Sigmoid colon (tissue), 7 donors: ENCODE data around the gene TSPAN15. TPM values are rescaled to one million over a fixed set of nuclear protein-coding genes. Genes with fewer than 3 reads are reported as not detected.
A peak's percentile ranks its signal among the peaks of the same experiment; 100 is the strongest.

Source experiments
- DNase-seq: peaks from one replicate; pipeline ENCODE4 v3.0.0-alpha.2; 2019
- H3K27ac ChIP-seq, 4 donors: fragments of 200-600 bp; sonication (generic); one replicate each; pipeline ENCODE4 v1.5.1; 2016 to 2019; ENCODE audit warnings: mild to moderate bottlenecking in 1 of 4
- H3K27me3 ChIP-seq, 3 donors: fragments of 200-600 bp; sonication (generic); one replicate each; pipeline ENCODE4 v1.5.1; 2019; ENCODE audit warnings: mild to moderate bottlenecking in 1 of 3
- H3K36me3 ChIP-seq, 4 donors: fragments of 200-600 bp; sonication (generic); one replicate each; pipeline ENCODE4 v1.5.1; 2016 to 2019
- H3K4me1 ChIP-seq, 4 donors: fragments of 200-600 bp; sonication (generic); one replicate each; pipeline ENCODE4 v1.5.1; 2017 to 2019
- H3K4me3 ChIP-seq, 4 donors: fragments of 200-600 bp; sonication (generic); one replicate each; pipeline ENCODE4 v1.5.1; 2017 to 2019; ENCODE audit warnings: mild to moderate bottlenecking in 2 of 4, moderate library complexity in 1 of 4
- H3K9me3 ChIP-seq, 4 donors: fragments of 200-600 bp in 3 of 4; sonication (generic) in 3 of 4; one replicate each; pipeline versions ENCODE4 v1.5.1 to v1.6.1; 2013 to 2019
- EP300 ChIP-seq, 4 donors: sonication (generic); formaldehyde crosslinking; IDR thresholded peaks; one replicate each; pipeline ENCODE4 v1.6.1; 2017; ENCODE audit warnings: antibody characterized with exemption in 4 of 4
- POLR2A ChIP-seq, 2 donors: fragments of 450-650 bp; IDR thresholded peaks; one replicate each; pipeline ENCODE4 v1.6.1; 2016; ENCODE audit warnings: antibody characterized with exemption in 2 of 2, mild to moderate bottlenecking in 2 of 2, moderate library complexity in 2 of 2
- POLR2AphosphoS5 ChIP-seq, 4 donors: sonication (generic); formaldehyde crosslinking; IDR thresholded peaks; one replicate each; pipeline ENCODE4 v1.6.1; 2017; ENCODE audit warnings: antibody characterized with exemption in 4 of 4
- WGBS, 2 donors: extraction: QIAGEN DNeasy Blood & Tissue Kit; methylation state at CpG; one replicate each; pipeline ENCODE4 v1.1.7; 2013; 5-methylcytosine and 5-hydroxymethylcytosine counted together
- intact Hi-C: fragments of 100-400 bp; cut with DNase I; formaldehyde crosslinking; loops from one replicate; pipeline ENCODE4 v1.15.1; 2023
- polyA plus RNA-seq, 3 donors: library from polyadenylated mRNA; stranded (reverse); fragments of 200-250 nt; gene quantifications; one replicate each; pipeline ENCODE4 v1.2.3, GENCODE V29; 2013
- total RNA-seq, 4 donors: library from RNA; depleted of rRNA; stranded (reverse); fragments of >200 nt; gene quantifications; one replicate each; pipeline ENCODE4 v1.1.0, GENCODE V29; 2016
- TF ChIP-seq, protein P1 (sequence below), 4 experiments: fragments of 450-650 bp in 3 of 4; fragments of 200-600 bp in 1 of 4; IDR thresholded peaks; one replicate each; pipeline ENCODE4 v1.5.1; 2016 to 2019; ENCODE audit warnings: antibody characterized with exemption in 4 of 4, mild to moderate bottlenecking in 3 of 4, moderate library complexity in 2 of 4
- donor health status: healthy with polysubstance abuse.
- donor health status: Bipolar disorder and iron deficiency.
- donor health status: healthy.

The TSPAN15 gene
- total and polyA plus RNA-seq, 7 donors: 43.0 to 100 (median 70.9) TPM

DNA sequence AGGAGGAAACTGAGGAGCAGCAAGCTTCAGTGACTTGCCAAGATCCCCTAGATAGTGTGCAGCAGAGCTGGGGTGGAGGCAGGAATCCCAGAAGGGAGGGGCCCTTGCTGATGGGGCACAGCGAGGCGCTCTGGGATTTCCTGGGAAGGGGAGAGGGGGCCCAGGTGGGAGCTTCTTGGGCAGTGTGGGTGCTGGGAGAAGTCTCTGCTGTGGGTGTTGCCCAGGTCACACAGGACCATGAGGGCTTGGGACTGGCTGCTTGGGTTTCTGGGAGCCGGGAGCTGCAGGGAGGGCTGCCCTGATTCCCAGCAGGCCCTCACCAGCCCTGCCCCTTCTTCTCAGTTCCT, 55.2 kb downstream of the TSPAN15 start:
- Histone ChIP-seq H3K27ac (peak overlapping the region; percentile 69 to 93 (median 78)), H3K4me1 (peaks cover 0 to 28% (median 23%) of the 10 kb centered on the region in 4 donors), H3K4me3 (no peak overlapping the region), H3K27me3 (no peaks in the 10 kb centered on the region), H3K36me3 (peaks cover 0 to 28% (median 13%) of the 10 kb centered on the region in 4 donors), H3K9me3 (no peaks in the 10 kb centered on the region)
- TF ChIP-seq EP300 (IDR thresholded peaks at IDR 0.05): no peak
- no peak for TF ChIP-seq POLR2A (IDR thresholded peaks at IDR 0.05)
- TF ChIP-seq, protein P1, sequence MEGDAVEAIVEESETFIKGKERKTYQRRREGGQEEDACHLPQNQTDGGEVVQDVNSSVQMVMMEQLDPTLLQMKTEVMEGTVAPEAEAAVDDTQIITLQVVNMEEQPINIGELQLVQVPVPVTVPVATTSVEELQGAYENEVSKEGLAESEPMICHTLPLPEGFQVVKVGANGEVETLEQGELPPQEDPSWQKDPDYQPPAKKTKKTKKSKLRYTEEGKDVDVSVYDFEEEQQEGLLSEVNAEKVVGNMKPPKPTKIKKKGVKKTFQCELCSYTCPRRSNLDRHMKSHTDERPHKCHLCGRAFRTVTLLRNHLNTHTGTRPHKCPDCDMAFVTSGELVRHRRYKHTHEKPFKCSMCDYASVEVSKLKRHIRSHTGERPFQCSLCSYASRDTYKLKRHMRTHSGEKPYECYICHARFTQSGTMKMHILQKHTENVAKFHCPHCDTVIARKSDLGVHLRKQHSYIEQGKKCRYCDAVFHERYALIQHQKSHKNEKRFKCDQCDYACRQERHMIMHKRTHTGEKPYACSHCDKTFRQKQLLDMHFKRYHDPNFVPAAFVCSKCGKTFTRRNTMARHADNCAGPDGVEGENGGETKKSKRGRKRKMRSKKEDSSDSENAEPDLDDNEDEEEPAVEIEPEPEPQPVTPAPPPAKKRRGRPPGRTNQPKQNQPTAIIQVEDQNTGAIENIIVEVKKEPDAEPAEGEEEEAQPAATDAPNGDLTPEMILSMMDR (IDR thresholded peaks at IDR 0.05): no peak
- TF ChIP-seq POLR2AphosphoS5 (IDR thresholded peaks at IDR 0.05): no peak
- 92 to 95% methylated on average over 3 of the region's 3 CpGs for WGBS, 2 donors
- DNase-seq: no peak
- intact Hi-C loops: loop anchor here (10.0 kb wide), 1 partner anchor 182 kb away; no protein-coding TSS in a partner anchor

GRCh38 chr10:69506834-69507713, 55.8 kb downstream of the TSPAN15 start:
- 65 to 77% methylated on average over 19 of the region's 19 CpGs for WGBS, 2 donors
- no peaks in the 10 kb centered on the region for H3K27me3 ChIP-seq
- TF ChIP-seq EP300 (IDR thresholded peaks at IDR 0.05): no peak
- no peak for TF ChIP-seq POLR2A (IDR thresholded peaks at IDR 0.05)
- TF ChIP-seq POLR2AphosphoS5 (IDR thresholded peaks at IDR 0.05): no peak
- TF ChIP-seq, protein P1 (IDR thresholded peaks at IDR 0.05): no peak
- H3K4me1 ChIP-seq: peaks cover 0 to 28% (median 23%) of the 10 kb centered on the region in 4 donors
- DNase-seq: peak; percentile 73
- H3K9me3 ChIP-seq: no peaks in the 10 kb centered on the region
- peak overlapping the region; percentile 69 to 93 (median 78) for H3K27ac ChIP-seq
- intact Hi-C loops: loop anchor here (1.0 to 10.0 kb wide), 2 partner anchors 81 to 182 kb away; no protein-coding TSS in a partner anchor
- peaks cover 0 to 30% (median 14%) of the 10 kb centered on the region in 4 donors for H3K36me3 ChIP-seq
- peak overlapping the region in 1 of 4 donors; percentile 24 for H3K4me3 ChIP-seq

DNA sequence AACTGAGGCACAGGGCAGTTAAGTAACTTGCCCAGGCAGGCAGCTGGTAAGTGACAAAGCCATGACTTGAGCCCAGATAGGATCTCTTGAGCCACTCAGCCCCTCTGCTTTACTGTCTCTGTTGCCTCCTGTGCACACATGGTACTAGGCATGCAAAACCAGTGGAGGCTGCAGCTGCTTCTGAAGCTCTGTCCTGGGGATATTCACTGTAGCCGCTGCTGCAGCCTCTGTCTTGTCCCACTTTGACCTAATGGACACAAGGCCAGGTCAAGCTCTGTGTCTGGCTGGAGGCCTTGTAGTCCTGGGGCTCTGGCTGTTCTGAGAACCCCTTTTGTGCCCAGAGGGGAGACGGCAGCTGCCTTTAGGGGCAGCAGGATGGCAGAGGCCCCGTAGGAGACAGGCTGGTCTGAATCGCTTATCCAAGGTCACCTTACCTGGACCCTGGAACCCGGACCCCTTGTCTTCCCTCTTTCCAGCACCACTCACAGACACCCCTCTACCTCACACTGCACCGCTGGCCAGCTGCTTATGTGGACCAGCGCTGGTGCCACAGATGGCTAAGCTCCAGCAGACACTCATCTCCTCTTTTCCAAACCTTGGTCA, 57.6 kb downstream of the TSPAN15 start:
- H3K4me3 ChIP-seq: no peak overlapping the region
- DNase-seq: no peak
- TF ChIP-seq POLR2AphosphoS5 (IDR thresholded peaks at IDR 0.05): no peak
- TF ChIP-seq, protein P1 (IDR thresholded peaks at IDR 0.05): no peak
- no peak for TF ChIP-seq EP300 (IDR thresholded peaks at IDR 0.05)
- TF ChIP-seq POLR2A (IDR thresholded peaks at IDR 0.05): no peak
- WGBS, 2 donors: 90 to 93% methylated on average over 7 of the region's 7 CpGs
- H3K27ac ChIP-seq: peak overlapping the region in 2 of 4 donors; percentile 31 to 93
- peaks cover 0 to 28% (median 23%) of the 10 kb centered on the region in 4 donors for H3K4me1 ChIP-seq
- no peaks in the 10 kb centered on the region for H3K9me3 ChIP-seq
- intact Hi-C loops: loop anchor here (10.0 kb wide), 1 partner anchor 184 kb away; no protein-coding TSS in a partner anchor
- peaks cover 0 to 31% (median 10%) of the 10 kb centered on the region in 4 donors for H3K36me3 ChIP-seq
- H3K27me3 ChIP-seq: no peaks in the 10 kb centered on the region

GRCh38 chr10:69512901-69513300, 61.6 kb downstream of the TSPAN15 start:
- H3K9me3 ChIP-seq: no peaks in the 10 kb centered on the region
- no peak overlapping the region for H3K27ac ChIP-seq
- intact Hi-C loops: loop anchor here (5.0 kb wide), 1 partner anchor 276 kb away; no protein-coding TSS in a partner anchor
- TF ChIP-seq POLR2A (IDR thresholded peaks at IDR 0.05) (no peak), POLR2AphosphoS5 (IDR thresholded peaks at IDR 0.05) (no peak), EP300 (IDR thresholded peaks at IDR 0.05) (no peak)
- TF ChIP-seq, protein P1 (IDR thresholded peaks at IDR 0.05): no peak
- H3K4me1 ChIP-seq: peaks cover 0 to 3% (median 1%) of the 10 kb centered on the region in 4 donors
- H3K36me3 ChIP-seq: peaks cover 0 to 22% (median 4%) of the 10 kb centered on the region in 4 donors
- H3K27me3 ChIP-seq: no peaks in the 10 kb centered on the region
- WGBS, 2 donors: 36 to 44% methylated on average over 2 of the region's 2 CpGs
- no peak overlapping the region for H3K4me3 ChIP-seq
- no peak for DNase-seq
